Cardiac muscle cell (in vitro differentiated cells and primary cell): ENCODE results near the gene ZNF598. TPM values are rescaled to one million over a fixed set of nuclear protein-coding genes. Genes with fewer than 3 reads are reported as not detected.

Experiments used
- DNase-seq, 2 donors: peaks; one replicate each; pipeline versions ENCODE4 v3.0.0 to v3.0.0-alpha.2; 2010 to 2017; ENCODE audit warnings: low read depth in 1 of 2, low spot score in 1 of 2
- H3K27ac ChIP-seq: fragments of 200-600 bp; sonication (generic); 2 replicates; pipeline ENCODE4 v1.5.1; 2016
- H3K27me3 ChIP-seq: fragments of 200-600 bp; sonication (generic); 2 replicates; pipeline ENCODE4 v1.6.0; 2016; ENCODE audit warnings: control low read depth
- H3K36me3 ChIP-seq: fragments of 200-600 bp; sonication (generic); 2 replicates; pipeline ENCODE4 v1.5.1; 2016; ENCODE audit warnings: control low read depth
- H3K4me1 ChIP-seq: fragments of 200-600 bp; sonication (generic); 2 replicates; pipeline ENCODE4 v1.8.1; 2017; ENCODE audit warnings: low read depth, mild to moderate bottlenecking, mixed run types
- H3K4me3 ChIP-seq: fragments of 200-600 bp; sonication (generic); 2 replicates; pipeline ENCODE4 v1.5.1; 2016; ENCODE audit warnings: mild to moderate bottlenecking
- H3K9me3 ChIP-seq: fragments of 200-600 bp; sonication (generic); 2 replicates; pipeline ENCODE4 v1.5.1; 2017; ENCODE audit warnings: low read depth, mild to moderate bottlenecking, control low read depth
- CTCF ChIP-seq: IDR thresholded peaks from 2 replicates; pipeline ENCODE4 v1.5.1; 2012; ENCODE audit warnings: low read depth, mild to moderate bottlenecking, low read length
- polyA plus RNA-seq: library from polyadenylated mRNA; unstranded; fragments of >200 nt; fragmentation: Nextera tagmentation; extraction: Ambion mirVana; gene quantifications from 2 replicates; pipeline ENCODE4 v1.2.1, GENCODE V29; 2016
- total RNA-seq: library from RNA; depleted of rRNA; stranded (reverse); fragments of >200 nt; gene quantifications from 2 replicates; pipeline ENCODE4 v1.2.3, GENCODE V29; 2016

Gene ZNF598
- total and polyA plus RNA-seq, 2 experiments from 2014 or later, result 28.8 to 50.4 TPM

GRCh38 chr16:2026461-2027023, 16.9 kb upstream of the ZNF598 start, which contains the start of gene NHERF2:
TSS of gene NHERF2 (plus strand) at chr16:2026902. CDS start at chr16:2027006, 104 bp downstream.
- peak within 1 kb of the TSS; percentile 45 for H3K4me3 ChIP-seq
- peak; percentile 31 to 61 for DNase-seq
- H3K9me3 ChIP-seq, result no peaks in the 10 kb centered on the region
- no peak for TF ChIP-seq CTCF
- no peaks in the 10 kb centered on the region for H3K36me3 ChIP-seq
- H3K27me3 ChIP-seq, result peaks cover 7% of the 10 kb centered on the region
- no peak within 1 kb of the TSS for H3K27ac ChIP-seq
- H3K4me1 ChIP-seq, result no peaks in the 10 kb centered on the region

GRCh38 chr16:2025878-2026460, 16.3 kb upstream of the ZNF598 start:
- Histone ChIP-seq H3K9me3 (no peaks in the 10 kb centered on the region), H3K4me1 (no peaks in the 10 kb centered on the region), H3K27ac (no peak overlapping the region), H3K27me3 (peaks cover 12% of the 10 kb centered on the region), H3K4me3 (no peak overlapping the region), H3K36me3 (no peaks in the 10 kb centered on the region)
- no peak for DNase-seq
- TF ChIP-seq CTCF, result no peak

- TF ChIP-seq CTCF, result no peak
- Histone ChIP-seq H3K36me3 (no peaks in the 10 kb centered on the region), H3K27ac (no peak overlapping the region), H3K4me1 (peaks cover 5% of the 10 kb centered on the region), H3K9me3 (no peaks in the 10 kb centered on the region), H3K4me3 (no peak overlapping the region), H3K27me3 (peaks cover 19% of the 10 kb centered on the region)
- DNase-seq, result no peak
Observed at GRCh38 chr16:2025251-2025650, 15.6 kb upstream of the ZNF598 start.

- H3K27ac ChIP-seq, result no peak overlapping the region
- no peak overlapping the region for H3K4me3 ChIP-seq
- H3K4me1 ChIP-seq, result peaks cover 7% of the 10 kb centered on the region
- no peaks in the 10 kb centered on the region for H3K36me3 ChIP-seq
- TF ChIP-seq CTCF, result no peak
- H3K9me3 ChIP-seq, result no peaks in the 10 kb centered on the region
- no peak for DNase-seq
- peaks cover 32% of the 10 kb centered on the region for H3K27me3 ChIP-seq
Observed at GRCh38 chr16:2024032-2024420, 14.4 kb upstream of the ZNF598 start.

- DNase-seq, result peak; percentile 90 to 92
- no peak overlapping the region for H3K27ac ChIP-seq
- TF ChIP-seq CTCF, result peak; percentile 89
- H3K9me3 ChIP-seq, result no peaks in the 10 kb centered on the region
- no peak overlapping the region for H3K4me3 ChIP-seq
- peaks cover 38% of the 10 kb centered on the region for H3K27me3 ChIP-seq
- no peaks in the 10 kb centered on the region for H3K36me3 ChIP-seq
- H3K4me1 ChIP-seq, result peaks cover 7% of the 10 kb centered on the region
Observed at GRCh38 chr16:2023092-2024031, 13.7 kb upstream of the ZNF598 start.
